ENCODE results near the gene WWC2.

WWC2 gene

DNA sequence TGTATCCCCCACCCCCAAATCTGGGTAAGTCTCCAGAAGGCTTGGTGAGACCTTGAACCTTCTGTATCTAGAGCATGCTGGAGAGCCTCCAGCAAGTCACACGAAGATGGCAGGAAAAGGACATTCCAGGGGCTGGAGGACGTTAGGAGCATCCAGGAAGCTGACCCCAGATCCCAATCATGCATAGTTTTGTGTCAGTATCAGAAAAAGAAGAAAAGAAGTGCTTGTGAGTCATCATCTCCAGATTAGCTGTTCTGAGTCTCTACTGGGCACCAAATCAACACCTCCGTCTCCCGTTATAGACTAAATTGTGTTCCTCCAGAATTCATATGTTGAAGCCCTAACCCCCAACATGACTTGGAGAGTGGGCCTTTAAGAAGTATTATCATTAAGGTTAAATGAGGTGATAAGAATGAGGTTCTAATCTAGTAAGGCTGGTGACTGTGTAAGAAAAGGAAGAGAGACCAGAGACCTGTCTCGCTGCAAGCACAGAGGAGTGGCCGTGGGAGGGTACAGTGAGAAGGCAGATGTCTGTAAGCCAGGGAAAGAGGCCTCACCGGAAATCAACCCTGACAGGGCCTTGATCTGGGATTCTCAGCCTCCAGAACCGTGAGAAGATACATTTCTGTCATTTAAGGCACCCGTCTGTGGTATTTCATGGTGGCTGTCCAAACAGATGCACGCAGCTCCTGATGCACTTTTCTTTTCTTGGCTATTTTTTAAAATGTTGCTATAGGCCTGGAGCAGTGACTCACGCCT is 261.3 kb downstream of the WWC2 start:
- no peak for DNase-seq

DNA sequence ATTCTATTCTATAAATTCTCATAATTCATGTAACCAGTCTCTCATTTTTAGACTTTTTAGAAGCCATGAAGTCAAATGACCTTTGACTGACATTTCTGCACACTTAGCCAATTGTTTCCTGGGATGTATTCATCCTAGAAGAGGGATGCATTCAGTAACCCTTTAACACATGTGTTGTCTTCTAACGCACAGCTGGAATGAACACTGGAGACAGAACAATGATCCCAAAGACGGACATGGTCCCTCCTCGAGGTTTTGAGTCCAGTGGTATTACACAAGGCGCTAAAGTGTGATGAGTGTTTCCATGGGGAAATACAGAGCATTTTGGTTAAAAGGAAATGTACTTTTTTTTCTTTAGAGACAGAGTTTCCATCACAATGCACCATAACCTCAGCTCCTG is 263.0 kb downstream of the WWC2 start:
- no peak for DNase-seq

DNA sequence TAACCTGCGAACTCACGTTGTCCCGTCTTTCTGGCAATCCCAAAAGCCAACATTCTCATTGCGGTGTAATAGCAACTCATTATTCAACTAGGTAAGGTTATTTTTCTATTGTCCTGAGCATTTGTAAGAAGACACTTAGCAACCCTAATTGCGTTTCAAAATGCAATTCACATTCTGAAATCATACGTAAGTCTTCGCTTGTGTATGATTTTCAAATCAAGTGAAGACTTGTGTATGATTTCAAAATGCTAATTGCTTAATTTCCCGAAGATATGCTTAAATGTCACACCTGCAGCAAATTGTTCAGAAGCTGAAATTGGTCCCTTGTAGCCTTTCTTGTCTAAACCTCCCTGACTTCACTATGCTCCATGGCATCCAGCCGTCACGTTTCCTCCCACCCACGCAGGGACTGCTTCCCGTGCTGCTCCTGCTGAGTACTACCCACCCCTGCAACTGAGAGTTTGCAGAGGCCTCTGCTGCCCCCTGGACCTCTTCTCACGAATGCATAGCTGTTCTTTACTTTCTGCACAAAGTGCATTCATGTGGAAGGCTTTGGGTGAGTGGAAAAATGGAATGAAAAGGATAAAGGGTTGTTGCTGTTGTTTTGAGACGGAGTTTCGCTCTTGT is 264.0 kb downstream of the WWC2 start:
- DNase-seq, result no peak

DNA sequence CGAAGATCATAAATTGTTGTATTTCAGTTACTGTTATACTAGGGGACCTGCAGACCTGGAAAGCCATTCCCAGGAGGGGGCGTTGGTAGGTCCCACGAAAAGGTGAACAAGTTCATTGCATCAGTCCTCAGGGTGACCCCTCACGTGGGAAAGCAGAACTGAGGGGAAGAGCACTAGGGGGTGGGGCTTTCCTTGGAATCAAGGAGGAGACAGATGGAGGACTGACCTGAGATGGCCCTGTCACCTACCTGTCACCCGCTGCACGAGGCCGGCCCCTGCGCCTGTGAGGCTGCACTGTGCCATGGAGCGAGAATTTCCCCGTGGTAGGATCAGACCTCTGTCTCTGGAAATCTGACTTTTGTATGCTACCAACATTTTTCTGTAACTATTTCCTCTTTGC is 265.0 kb downstream of the WWC2 start:
- no peak for DNase-seq

DNA sequence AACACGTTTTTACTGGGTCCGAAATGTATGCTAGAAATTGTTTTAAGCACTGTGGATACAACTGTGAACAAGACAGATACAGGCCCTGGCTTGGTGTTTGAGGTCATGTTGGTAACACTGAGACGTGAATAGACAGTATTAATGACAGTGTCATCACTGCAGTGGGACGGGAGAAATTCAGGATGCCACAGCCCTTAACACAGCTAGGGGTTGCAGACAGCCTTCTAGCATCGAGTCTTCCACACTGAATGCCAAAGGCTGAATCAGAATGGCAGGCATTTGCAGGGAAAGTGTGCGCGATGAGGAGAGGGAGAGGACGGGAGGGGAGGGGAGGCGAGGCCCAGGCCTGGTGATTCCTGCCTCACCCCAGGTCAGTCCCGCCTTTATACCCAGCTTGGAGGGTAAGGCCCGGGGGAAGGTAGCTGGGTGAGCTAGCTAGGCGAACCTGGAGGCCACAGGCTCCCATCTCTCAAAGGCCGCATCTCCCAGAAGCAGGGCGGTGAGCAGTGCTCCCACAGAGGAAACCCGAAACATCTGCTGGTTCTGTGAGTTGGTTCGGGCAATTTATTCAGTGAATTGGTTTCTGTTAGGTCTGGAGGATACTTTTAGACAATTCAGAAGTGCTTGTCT is 267.3 kb downstream of the WWC2 start:
- no peak for DNase-seq

DNA sequence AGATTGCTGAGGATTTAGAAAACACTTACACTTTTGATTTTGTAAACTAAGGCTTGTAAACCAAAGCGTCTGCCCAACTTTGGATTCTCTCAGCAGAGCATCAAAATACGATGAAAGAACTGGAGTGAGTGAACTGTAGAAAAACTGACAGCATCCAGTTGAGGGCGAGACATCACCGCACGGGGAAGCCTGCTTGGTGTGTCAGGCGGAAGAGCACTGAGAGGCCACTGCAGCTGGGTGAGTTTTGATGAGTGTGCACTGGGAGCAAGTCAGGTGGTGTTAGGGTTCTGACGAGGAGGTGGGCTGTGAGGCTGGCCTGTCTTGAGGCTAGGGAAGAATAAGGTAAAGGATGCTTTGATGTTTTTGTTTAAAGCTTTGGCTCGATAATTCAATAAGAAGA is 270.0 kb downstream of the WWC2 start:
- DNase-seq, result no peak

Measured in stimulated activated CD4-positive, alpha-beta T cell treated with anti-CD3 and anti-CD28 coated beads, Interleukin-1b, Interleukin-23, amount 100 ng/mL, for 48 hours (primary cell).